ENCODE data around the gene GTPBP1.

GTPBP1 gene

DNA sequence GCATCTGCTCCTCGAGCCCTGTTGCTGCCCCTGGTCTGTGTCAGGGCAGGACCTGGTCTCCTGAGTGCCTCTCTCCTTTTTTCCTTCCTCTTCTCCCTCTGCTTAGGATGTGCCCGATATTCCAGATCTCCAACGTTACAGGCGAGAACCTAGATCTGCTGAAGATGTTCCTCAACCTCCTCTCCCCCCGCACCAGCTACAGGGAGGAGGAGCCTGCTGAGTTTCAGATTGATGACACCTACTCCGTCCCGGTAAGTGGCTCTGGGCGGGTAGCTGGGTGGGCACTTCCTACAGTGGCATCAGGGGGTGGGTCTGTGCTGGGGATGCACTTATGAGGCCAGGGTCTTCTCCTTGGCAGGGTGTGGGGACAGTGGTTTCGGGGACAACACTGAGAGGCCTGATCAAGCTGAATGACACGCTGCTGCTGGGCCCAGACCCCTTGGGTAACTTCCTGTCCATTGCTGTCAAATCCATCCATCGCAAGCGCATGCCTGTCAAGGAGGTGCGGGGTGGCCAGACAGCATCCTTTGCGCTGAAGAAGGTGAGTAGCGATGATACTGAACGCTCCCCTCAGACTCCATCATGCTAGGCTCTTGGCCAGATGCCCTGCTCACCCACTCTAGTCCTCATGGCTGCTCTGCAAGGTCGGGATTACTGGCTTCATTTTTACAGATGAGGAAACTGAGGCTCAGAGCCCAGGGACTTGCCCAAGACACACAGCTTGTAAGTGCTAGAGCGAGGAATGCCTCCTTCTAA, 20.3 kb downstream of the GTPBP1 start:
- H3K36me3 Mint-ChIP-seq (ENCODE audit: low read depth) = peaks cover 89% of the 10 kb centered on the region
- no peak overlapping the region for H3K27ac Mint-ChIP-seq
- no peak overlapping the region for H3K4me3 Mint-ChIP-seq
- no peaks in the 10 kb centered on the region for H3K4me1 Mint-ChIP-seq
- H3K9me3 Mint-ChIP-seq = no peaks in the 10 kb centered on the region
- no peaks in the 10 kb centered on the region for H3K27me3 Mint-ChIP-seq (ENCODE audit: low read depth)
- TF ChIP-seq, protein P1, sequence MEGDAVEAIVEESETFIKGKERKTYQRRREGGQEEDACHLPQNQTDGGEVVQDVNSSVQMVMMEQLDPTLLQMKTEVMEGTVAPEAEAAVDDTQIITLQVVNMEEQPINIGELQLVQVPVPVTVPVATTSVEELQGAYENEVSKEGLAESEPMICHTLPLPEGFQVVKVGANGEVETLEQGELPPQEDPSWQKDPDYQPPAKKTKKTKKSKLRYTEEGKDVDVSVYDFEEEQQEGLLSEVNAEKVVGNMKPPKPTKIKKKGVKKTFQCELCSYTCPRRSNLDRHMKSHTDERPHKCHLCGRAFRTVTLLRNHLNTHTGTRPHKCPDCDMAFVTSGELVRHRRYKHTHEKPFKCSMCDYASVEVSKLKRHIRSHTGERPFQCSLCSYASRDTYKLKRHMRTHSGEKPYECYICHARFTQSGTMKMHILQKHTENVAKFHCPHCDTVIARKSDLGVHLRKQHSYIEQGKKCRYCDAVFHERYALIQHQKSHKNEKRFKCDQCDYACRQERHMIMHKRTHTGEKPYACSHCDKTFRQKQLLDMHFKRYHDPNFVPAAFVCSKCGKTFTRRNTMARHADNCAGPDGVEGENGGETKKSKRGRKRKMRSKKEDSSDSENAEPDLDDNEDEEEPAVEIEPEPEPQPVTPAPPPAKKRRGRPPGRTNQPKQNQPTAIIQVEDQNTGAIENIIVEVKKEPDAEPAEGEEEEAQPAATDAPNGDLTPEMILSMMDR (IDR thresholded peaks at IDR 0.05; ENCODE audit: unreplicated experiment in 3 of 3) = no peak

DNA sequence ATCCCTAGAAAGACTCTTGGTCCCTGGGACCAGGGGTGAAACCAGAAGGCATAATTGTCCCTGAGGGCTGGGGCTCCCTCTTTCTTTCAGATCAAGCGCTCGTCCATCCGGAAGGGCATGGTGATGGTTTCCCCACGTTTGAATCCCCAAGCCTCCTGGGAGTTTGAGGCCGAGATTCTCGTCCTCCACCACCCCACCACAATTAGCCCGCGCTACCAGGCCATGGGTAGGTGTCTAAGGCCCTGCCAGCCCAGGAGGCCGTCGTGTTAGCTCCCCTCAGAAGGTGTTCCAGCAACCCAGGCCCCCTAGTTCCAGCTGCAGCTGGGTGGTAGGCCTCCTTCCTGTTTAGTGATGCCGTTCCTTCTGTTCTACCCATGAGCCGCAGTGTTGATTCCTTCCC, 21.4 kb downstream of the GTPBP1 start:
- Mint-ChIP-seq H3K4me3 (no peak overlapping the region), H3K4me1 (no peaks in the 10 kb centered on the region), H3K27me3 (ENCODE audit: low read depth) (no peaks in the 10 kb centered on the region), H3K27ac (no peak overlapping the region), H3K36me3 (ENCODE audit: low read depth) (peaks cover 81% of the 10 kb centered on the region), H3K9me3 (no peaks in the 10 kb centered on the region)
- TF ChIP-seq, protein P1 (IDR thresholded peaks at IDR 0.05; ENCODE audit: unreplicated experiment in 3 of 3) = no peak

DNA sequence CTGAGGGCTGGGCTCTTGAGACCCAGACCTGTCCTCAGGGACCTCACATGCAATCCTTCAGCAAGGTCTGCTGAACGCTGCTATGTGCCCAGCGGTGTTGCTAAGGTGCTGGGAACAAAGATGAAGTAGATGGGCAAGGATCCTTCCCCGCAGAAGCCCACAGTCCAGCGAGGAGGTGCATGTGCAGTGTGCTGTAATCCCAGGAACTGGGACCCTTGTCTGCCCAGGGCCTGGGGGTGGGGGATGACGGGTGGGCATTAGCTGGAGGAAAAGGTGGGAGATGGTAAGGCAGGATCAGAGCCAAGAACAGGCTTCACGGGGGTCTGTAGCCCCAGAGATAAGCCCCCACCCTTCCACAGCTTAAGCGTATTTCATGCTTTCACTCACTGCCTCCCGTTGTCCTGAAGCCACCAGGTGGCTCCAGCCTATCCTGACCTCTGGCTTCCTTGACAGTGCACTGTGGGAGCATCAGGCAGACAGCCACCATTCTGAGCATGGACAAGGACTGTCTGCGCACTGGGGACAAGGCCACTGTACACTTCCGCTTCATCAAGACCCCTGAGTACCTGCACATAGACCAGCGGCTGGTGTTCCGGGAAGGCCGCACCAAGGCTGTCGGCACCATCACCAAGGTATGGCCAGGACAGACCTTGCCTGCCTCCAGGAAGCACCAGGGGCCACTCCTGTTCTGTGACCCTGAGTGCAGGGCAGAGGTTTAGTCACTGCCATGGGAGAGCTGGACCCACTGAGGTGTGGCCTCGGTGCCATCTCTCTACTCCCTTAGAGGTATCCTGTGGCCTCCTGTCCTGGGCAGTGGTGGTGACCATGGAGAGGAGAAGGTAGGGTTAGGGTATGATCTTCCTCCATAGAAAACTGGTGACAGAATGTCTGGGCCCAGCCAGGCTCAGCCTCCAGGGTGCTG, 22.0 kb downstream of the GTPBP1 start:
- no peak overlapping the region for H3K27ac Mint-ChIP-seq
- H3K36me3 Mint-ChIP-seq (ENCODE audit: low read depth) = peaks cover 74% of the 10 kb centered on the region
- TF ChIP-seq, protein P1 (IDR thresholded peaks at IDR 0.05; ENCODE audit: unreplicated experiment in 3 of 3) = no peak
- no peak overlapping the region for H3K4me3 Mint-ChIP-seq
- no peaks in the 10 kb centered on the region for H3K4me1 Mint-ChIP-seq
- no peaks in the 10 kb centered on the region for H3K27me3 Mint-ChIP-seq (ENCODE audit: low read depth)
- no peaks in the 10 kb centered on the region for H3K9me3 Mint-ChIP-seq

DNA sequence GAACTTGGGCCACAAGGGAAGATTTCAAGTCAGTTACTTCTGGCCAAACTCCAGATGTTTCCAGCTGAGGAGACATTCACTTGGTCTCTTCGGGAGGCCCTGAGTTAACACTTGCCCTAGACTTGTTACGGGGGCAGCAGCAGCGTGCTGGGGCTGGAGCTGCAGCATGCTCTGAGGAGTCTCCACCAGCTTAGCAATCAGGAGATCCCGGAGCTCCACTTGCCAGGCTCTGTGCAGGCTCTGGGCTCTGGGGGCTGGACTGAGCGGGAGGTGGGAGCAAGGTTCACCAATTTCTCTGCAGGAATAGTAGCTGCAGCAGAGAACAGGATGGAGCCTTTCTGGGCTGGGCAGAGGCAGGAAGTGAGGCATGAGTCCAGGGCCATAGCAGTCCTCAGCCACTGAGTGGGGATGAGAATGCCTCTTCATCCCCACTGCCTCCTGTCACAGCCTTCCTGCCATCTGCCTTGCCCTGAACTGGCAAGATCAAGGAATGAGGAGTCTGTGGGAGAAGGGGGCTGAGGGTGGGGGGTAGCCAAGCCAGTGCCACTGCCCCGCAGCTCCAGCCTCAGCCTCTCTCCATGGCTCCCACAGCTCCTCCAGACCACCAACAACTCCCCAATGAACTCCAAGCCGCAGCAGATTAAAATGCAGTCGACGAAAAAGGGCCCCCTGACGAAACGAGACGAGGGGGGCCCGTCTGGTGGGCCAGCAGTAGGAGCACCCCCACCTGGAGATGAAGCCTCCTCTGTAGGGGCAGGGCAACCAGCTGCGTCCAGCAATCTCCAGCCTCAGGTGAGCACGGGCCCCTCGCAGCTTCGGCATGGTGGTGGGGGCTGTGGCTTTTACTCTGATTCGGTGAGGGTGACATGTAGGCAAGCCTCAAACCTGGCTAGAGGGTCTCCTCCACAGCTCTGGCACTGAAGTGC, 23.4 kb downstream of the GTPBP1 start:
- TF ChIP-seq, protein P1 (IDR thresholded peaks at IDR 0.05; ENCODE audit: unreplicated experiment in 3 of 3) = no peak
- H3K4me1 Mint-ChIP-seq = peaks cover 12% of the 10 kb centered on the region
- H3K36me3 Mint-ChIP-seq (ENCODE audit: low read depth) = peaks cover 70% of the 10 kb centered on the region

GRCh38 chr22:38729946-38730345, 24.2 kb downstream of the GTPBP1 start:
- TF ChIP-seq, protein P1 (IDR thresholded peaks at IDR 0.05; ENCODE audit: unreplicated experiment in 3 of 3) = no peak
- Mint-ChIP-seq H3K4me1 (peaks cover 19% of the 10 kb centered on the region), H3K4me3 (no peak overlapping the region), H3K9me3 (no peaks in the 10 kb centered on the region), H3K36me3 (ENCODE audit: low read depth) (peaks cover 67% of the 10 kb centered on the region), H3K27ac (peak overlapping the region in 1 of 3 experiments; percentile 32), H3K27me3 (ENCODE audit: low read depth) (no peaks in the 10 kb centered on the region)

More for the DNA sequence above, 23.4 kb downstream of the GTPBP1 start:
- Mint-ChIP-seq H3K9me3 (no peaks in the 10 kb centered on the region), H3K27me3 (ENCODE audit: low read depth) (no peaks in the 10 kb centered on the region), H3K4me3 (no peak overlapping the region), H3K27ac (peak overlapping the region in 1 of 3 experiments; percentile 60)

Measured in nephron (organoid).